ENCODE results near the gene PDE7B.

GRCh38 chr6:136137008-136137692 is 285.6 kb downstream of the PDE7B start:
- TF ChIP-seq EZH2 (IDR thresholded peaks at IDR 0.05; ENCODE audit: low read length, missing control alignments) = no peak
- TF ChIP-seq CTCF (conservative IDR thresholded peaks at IDR 0.05 in 1 of 2, IDR thresholded peaks at IDR 0.05 in 1 of 2; ENCODE audit: low read depth in 1 of 2, low read length in 2 of 2) = no peak

Data from fibroblast of lung (primary cell).